ENCODE data around the gene RNF5. TPM values are rescaled to one million over a fixed set of nuclear protein-coding genes. Genes with fewer than 3 reads are reported as not detected.

RNF5 gene
- total RNA-seq, 2 donors from 2014 or later: 63.5 to 68.4 TPM

GRCh38 chr6:32224696-32225095 is 46.5 kb downstream of the RNF5 start:
- Histone ChIP-seq H3K27me3 (replicated peaks; ENCODE audit: insufficient read depth) (no peaks in the 10 kb centered on the region), H3K27ac (no peak overlapping the region), H3K36me3 (no peaks in the 10 kb centered on the region), H3K4me3 (no peak overlapping the region), H3K4me1 (ENCODE audit: control insufficient read depth in 1 of 2, low read depth in 2 of 2) (no peaks in the 10 kb centered on the region), H3K9me3 (no peaks in the 10 kb centered on the region)
- no peak for TF ChIP-seq CTCF (IDR thresholded peaks at IDR 0.05)
- no peak for DNase-seq (ENCODE audit: low spot score)
- ATAC-seq (ENCODE audit: insufficient number of reproducible peaks, low FRiP score, low read depth): no peak

DNA sequence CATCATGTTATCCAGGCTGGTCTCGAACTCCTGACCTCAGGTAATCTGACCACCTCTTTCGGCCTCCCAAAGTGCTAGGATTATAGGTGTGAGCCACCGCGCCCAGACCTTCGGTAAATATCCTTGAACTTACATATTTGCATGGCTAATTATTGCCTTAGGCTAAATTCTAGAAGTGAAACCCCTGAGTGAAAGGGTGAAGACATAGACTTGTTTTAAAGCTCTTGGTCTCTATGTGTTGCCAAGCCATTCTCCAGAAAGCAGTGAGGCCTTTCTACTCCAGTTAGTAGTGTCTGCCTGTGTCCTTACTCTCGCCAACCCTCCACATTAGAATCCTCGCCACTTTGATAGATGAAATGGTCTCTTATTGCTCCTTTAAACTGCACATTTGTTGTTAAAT is 48.2 kb downstream of the RNF5 start:
- no peaks in the 10 kb centered on the region for H3K4me1 ChIP-seq (ENCODE audit: control insufficient read depth in 1 of 2, low read depth in 2 of 2)
- DNase-seq (ENCODE audit: low spot score) (no peak), ATAC-seq (ENCODE audit: insufficient number of reproducible peaks, low FRiP score, low read depth) (no peak)
- no peak for TF ChIP-seq CTCF (IDR thresholded peaks at IDR 0.05)
- no peaks in the 10 kb centered on the region for H3K36me3 ChIP-seq
- H3K27me3 ChIP-seq (replicated peaks; ENCODE audit: insufficient read depth): no peaks in the 10 kb centered on the region
- no peaks in the 10 kb centered on the region for H3K9me3 ChIP-seq
- no peak overlapping the region for H3K4me3 ChIP-seq
- H3K27ac ChIP-seq: no peak overlapping the region

Other genes starting within 250 kb of the RNF5 start
- 100 to 1,000 TPM in 1 of 2 donors, 10 to 100 TPM in 1; 55.2 to 142 TPM for gene CFB, start 232.3 kb upstream of the RNF5 start, total RNA-seq
- gene NELFE, start 219.4 kb upstream of the RNF5 start, total RNA-seq: 10 to 100 TPM; 62.4 to 69.3 TPM
- 10 to 100 TPM; 37.7 to 73.0 TPM for gene SKIC2, start 219.2 kb upstream of the RNF5 start, total RNA-seq
- gene DXO, start 206.3 kb upstream of the RNF5 start, total RNA-seq: 10 to 100 TPM; 14.1 to 45.4 TPM
- gene C4A, start 196.3 kb upstream of the RNF5 start, total RNA-seq: 100 to 1,000 TPM in 1 of 2 donors, 10 to 100 TPM in 1; 30.2 to 162 TPM
- gene C4B, start 163.6 kb upstream of the RNF5 start, total RNA-seq: 100 to 1,000 TPM in 1 of 2 donors, 10 to 100 TPM in 1; 44.3 to 108 TPM
- 1 to 10 TPM in 1 of 2 donors, not detected in 1; 2.4 TPM for gene CYP21A2, start 140.0 kb upstream of the RNF5 start, total RNA-seq
- 100 to 1,000 TPM; 194 to 210 TPM for gene TNXB, start 69.1 kb upstream of the RNF5 start, total RNA-seq
- 10 to 100 TPM; 38.2 to 60.9 TPM for gene ATF6B, start 50.2 kb upstream of the RNF5 start, total RNA-seq
- gene FKBPL, start 48.1 kb upstream of the RNF5 start, total RNA-seq: 1 to 10 TPM in 1 of 2 donors, under 1 TPM in 1; 0.41 to 3.2 TPM
- gene PRRT1, start 26.5 kb upstream of the RNF5 start, total RNA-seq: 1 to 10 TPM; 3.8 to 6.8 TPM
- 10 to 100 TPM; 21.8 to 42.0 TPM for gene PPT2, start 24.3 kb upstream of the RNF5 start, total RNA-seq
- 10 to 100 TPM; 13.8 to 16.2 TPM for gene EGFL8, start 13.8 kb upstream of the RNF5 start, total RNA-seq
- 10 to 100 TPM; 43.0 to 53.1 TPM for gene AGPAT1, start 2.3 kb upstream of the RNF5 start, total RNA-seq
- gene AGER, start 5.8 kb downstream of the RNF5 start, total RNA-seq: 1 to 10 TPM; 1.8 to 3.8 TPM
- 10 to 100 TPM; 35.7 to 59.4 TPM for gene PBX2, start 11.8 kb downstream of the RNF5 start, total RNA-seq
- gene GPSM3, start 14.2 kb downstream of the RNF5 start, total RNA-seq: 10 to 100 TPM; 11.9 to 22.2 TPM
- gene NOTCH4, start 45.7 kb downstream of the RNF5 start, total RNA-seq: 10 to 100 TPM; 23.6 to 26.0 TPM
- not detected for gene TSBP1, start 193.5 kb downstream of the RNF5 start, total RNA-seq
- gene BTNL2, start 228.8 kb downstream of the RNF5 start, total RNA-seq: not detected